Measurements from ENCODE around the gene TRAP1.

DNA sequence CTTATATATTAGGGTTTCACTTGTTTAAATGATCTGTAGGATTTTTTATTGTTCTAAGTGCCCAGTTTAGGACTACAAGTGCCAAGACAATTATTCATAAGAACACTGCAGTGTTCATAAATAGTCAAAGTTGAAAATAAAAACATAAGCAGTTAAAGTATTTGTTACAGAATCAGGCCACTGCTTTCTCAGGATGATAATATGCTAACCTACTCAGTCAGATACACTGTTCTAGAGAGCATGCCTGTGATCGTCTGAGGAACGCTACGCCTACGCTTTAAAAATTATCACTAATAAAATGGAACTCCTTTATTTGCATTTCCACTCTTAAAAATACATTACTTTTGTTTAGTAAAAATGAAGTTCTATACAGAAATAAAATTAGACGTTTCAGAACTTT is 37.4 kb upstream of the TRAP1 start:
- TF ChIP-seq, protein P1, sequence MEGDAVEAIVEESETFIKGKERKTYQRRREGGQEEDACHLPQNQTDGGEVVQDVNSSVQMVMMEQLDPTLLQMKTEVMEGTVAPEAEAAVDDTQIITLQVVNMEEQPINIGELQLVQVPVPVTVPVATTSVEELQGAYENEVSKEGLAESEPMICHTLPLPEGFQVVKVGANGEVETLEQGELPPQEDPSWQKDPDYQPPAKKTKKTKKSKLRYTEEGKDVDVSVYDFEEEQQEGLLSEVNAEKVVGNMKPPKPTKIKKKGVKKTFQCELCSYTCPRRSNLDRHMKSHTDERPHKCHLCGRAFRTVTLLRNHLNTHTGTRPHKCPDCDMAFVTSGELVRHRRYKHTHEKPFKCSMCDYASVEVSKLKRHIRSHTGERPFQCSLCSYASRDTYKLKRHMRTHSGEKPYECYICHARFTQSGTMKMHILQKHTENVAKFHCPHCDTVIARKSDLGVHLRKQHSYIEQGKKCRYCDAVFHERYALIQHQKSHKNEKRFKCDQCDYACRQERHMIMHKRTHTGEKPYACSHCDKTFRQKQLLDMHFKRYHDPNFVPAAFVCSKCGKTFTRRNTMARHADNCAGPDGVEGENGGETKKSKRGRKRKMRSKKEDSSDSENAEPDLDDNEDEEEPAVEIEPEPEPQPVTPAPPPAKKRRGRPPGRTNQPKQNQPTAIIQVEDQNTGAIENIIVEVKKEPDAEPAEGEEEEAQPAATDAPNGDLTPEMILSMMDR (IDR thresholded peaks at IDR 0.05) = no peak
- no peak for TF ChIP-seq POLR2AphosphoS5 (IDR thresholded peaks at IDR 0.05)
- no peak for TF ChIP-seq POLR2A (IDR thresholded peaks at IDR 0.05)

All from transverse colon (tissue), 4 donors.